Fibroblast of lung (primary cell): Measurements from ENCODE around the gene URI1. TPM values are rescaled to one million over a fixed set of nuclear protein-coding genes. Genes with fewer than 3 reads are reported as not detected.

ENCODE experiments used
- DNase-seq, 2 donors: peaks; one replicate each; pipeline versions ENCODE4 v3.0.0 to v3.0.0-alpha.2; 2010; ENCODE audit warnings: low read depth in 2 of 2
- H2AFZ ChIP-seq: 2 replicates; pipeline ENCODE4 v1.5.1; 2012; ENCODE audit warnings: low read length, control low read depth, inconsistent platforms
- H3K27ac ChIP-seq: 2 replicates; pipeline ENCODE4 v1.5.1; 2011; ENCODE audit warnings: low read length, control low read depth; ENCODE audit not compliant: insufficient read depth
- H3K27me3 ChIP-seq: 2 replicates; pipeline ENCODE4 v1.5.1; 2011; ENCODE audit warnings: mild to moderate bottlenecking, low read length; ENCODE audit not compliant: control insufficient read depth, insufficient read depth
- H3K36me3 ChIP-seq: 2 replicates; pipeline ENCODE4 v1.5.1; 2011; ENCODE audit warnings: low read length; ENCODE audit not compliant: control insufficient read depth, insufficient read depth
- H3K4me1 ChIP-seq: 2 replicates; pipeline ENCODE4 v1.5.1; 2011; ENCODE audit warnings: low read length; ENCODE audit not compliant: control insufficient read depth, insufficient read depth; ENCODE audit errors: extremely low read depth
- H3K4me2 ChIP-seq: 2 replicates; pipeline ENCODE4 v1.5.1; 2011; ENCODE audit warnings: low read length, control low read depth; ENCODE audit not compliant: insufficient read depth; ENCODE audit errors: extremely low read depth
- H3K4me3 ChIP-seq, 4 experiments: fragments of 200-600 bp in 1 of 4; sonication (generic) in 1 of 4; replicated peaks in 1 of 4; 2 replicates each; pipeline ENCODE4 v1.5.1; 2011 to 2016; ENCODE audit warnings: low read length in 4 of 4, low read depth in 3 of 4, mild to moderate bottlenecking in 3 of 4, control low read depth in 2 of 4, inconsistent platforms in 1 of 4, mixed read lengths in 1 of 4; ENCODE audit not compliant: insufficient read depth in 1 of 4; ENCODE audit errors: control extremely low read depth in 1 of 4
- H3K79me2 ChIP-seq: 2 replicates; pipeline ENCODE4 v1.5.1; 2012; ENCODE audit warnings: mild to moderate bottlenecking, low read length, inconsistent platforms; ENCODE audit not compliant: control insufficient read depth, insufficient read depth
- H3K9ac ChIP-seq: 2 replicates; pipeline ENCODE4 v1.5.1; 2011; ENCODE audit warnings: mild to moderate bottlenecking, low read length, control low read depth; ENCODE audit not compliant: insufficient read depth
- H3K9me3 ChIP-seq: 2 replicates; pipeline ENCODE4 v1.5.1; 2012; ENCODE audit warnings: low read depth, low read length; ENCODE audit not compliant: control insufficient read depth, insufficient read depth
- H4K20me1 ChIP-seq: 2 replicates; pipeline ENCODE4 v1.5.1; 2011; ENCODE audit warnings: low read length; ENCODE audit not compliant: control insufficient read depth, insufficient read depth; ENCODE audit errors: extremely low read depth
- EZH2 ChIP-seq: IDR thresholded peaks from 2 replicates; pipeline ENCODE4 v1.5.1; 2012; ENCODE audit warnings: low read length, control low read depth, mild to moderate bottlenecking; ENCODE audit errors: missing control alignments
- polyA plus RNA-seq, 2 donors: library from polyadenylated mRNA; depleted of rRNA in 1 of 2; stranded (reverse) in 1 of 2; unstranded in 1 of 2; fragments of >200 nt; gene quantifications; 2 replicates each; pipeline ENCODE4 v1.2.1, GENCODE V29; 2011 to 2012; ENCODE audit warnings: missing spikeins in 1 of 2
- total RNA-seq: library from RNA; depleted of rRNA; stranded (reverse); fragments of >200 nt; gene quantifications from 2 replicates; pipeline ENCODE4 v1.2.1, GENCODE V29; 2014
- TF ChIP-seq, protein P1 (sequence below), 2 donors: IDR thresholded peaks in 1 of 2; conservative IDR thresholded peaks in 1 of 2; 1 replicate in 1 of 2; 2 replicates in 1 of 2; pipeline ENCODE4 v1.5.1; 2011 to 2012; ENCODE audit warnings: low read length in 2 of 2, control low read depth in 1 of 2, inconsistent platforms in 1 of 2, low read depth in 1 of 2, mild to moderate bottlenecking in 1 of 2

URI1 gene
- total and polyA plus RNA-seq, 2 donors (not counting 1 experiment from before 2014, with no cell fraction given): 62.6 to 77.4 TPM

DNA sequence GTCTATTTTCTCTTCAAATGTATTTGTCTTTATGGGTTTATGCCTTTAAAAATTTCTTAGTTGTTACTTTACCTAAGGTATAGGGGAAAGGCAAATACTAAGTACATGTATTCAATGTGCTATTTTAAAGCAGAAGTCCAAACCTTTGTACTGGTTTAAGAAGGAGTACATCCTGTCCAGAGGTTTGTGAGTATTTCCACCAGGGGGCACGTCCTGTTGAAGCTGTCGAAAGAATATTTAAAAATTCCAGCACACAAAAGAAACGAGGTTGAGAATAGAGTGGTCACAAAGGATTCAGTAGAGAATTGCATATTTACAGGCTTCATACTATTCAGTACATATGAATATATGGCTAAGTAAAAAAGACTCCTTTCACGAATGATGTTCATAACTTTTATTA lies 59.8 kb downstream of the URI1 start:
- Histone ChIP-seq H3K27me3 (no peaks in the 10 kb centered on the region), H4K20me1 (no peaks in the 10 kb centered on the region), H3K9me3 (no peaks in the 10 kb centered on the region), H3K79me2 (peaks cover 4% of the 10 kb centered on the region), H3K9ac (no peak overlapping the region), H3K4me1 (no peaks in the 10 kb centered on the region), H2AFZ (no peak overlapping the region), H3K4me3 (no peak overlapping the region), H3K27ac (no peak overlapping the region), H3K36me3 (no peaks in the 10 kb centered on the region), H3K4me2 (no peak overlapping the region)
- TF ChIP-seq EZH2: no peak
- TF ChIP-seq, protein P1, sequence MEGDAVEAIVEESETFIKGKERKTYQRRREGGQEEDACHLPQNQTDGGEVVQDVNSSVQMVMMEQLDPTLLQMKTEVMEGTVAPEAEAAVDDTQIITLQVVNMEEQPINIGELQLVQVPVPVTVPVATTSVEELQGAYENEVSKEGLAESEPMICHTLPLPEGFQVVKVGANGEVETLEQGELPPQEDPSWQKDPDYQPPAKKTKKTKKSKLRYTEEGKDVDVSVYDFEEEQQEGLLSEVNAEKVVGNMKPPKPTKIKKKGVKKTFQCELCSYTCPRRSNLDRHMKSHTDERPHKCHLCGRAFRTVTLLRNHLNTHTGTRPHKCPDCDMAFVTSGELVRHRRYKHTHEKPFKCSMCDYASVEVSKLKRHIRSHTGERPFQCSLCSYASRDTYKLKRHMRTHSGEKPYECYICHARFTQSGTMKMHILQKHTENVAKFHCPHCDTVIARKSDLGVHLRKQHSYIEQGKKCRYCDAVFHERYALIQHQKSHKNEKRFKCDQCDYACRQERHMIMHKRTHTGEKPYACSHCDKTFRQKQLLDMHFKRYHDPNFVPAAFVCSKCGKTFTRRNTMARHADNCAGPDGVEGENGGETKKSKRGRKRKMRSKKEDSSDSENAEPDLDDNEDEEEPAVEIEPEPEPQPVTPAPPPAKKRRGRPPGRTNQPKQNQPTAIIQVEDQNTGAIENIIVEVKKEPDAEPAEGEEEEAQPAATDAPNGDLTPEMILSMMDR (conservative IDR thresholded peaks at IDR 0.05 in 1 of 2, IDR thresholded peaks at IDR 0.05 in 1 of 2; ENCODE audit: low read depth in 1 of 2, low read length in 2 of 2): peak in 1 of 2 donors; percentile 34
- peak; percentile 2 to 23 for DNase-seq

DNA sequence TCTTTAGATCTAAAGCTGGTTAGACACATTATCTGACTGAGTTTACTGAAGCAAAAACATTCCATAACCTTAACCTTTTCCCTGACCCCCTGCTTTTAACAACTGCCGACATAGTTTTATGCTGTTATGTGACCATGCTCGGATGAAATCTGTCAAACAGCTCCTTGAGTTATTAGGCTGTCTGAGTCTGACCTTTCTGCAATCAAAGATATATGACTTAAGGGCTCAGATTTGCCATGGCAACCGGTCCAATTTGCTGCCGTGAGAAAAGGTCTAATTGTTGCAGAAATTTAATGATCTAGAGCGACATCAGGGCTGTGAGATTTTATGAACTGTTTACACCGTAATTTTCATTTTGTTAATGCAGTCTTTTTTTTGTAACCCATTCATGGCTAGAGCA lies 61.8 kb downstream of the URI1 start:
- DNase-seq: no peak
- Histone ChIP-seq H3K4me2 (no peak overlapping the region), H3K4me1 (no peaks in the 10 kb centered on the region), H3K27ac (no peak overlapping the region), H3K9me3 (no peaks in the 10 kb centered on the region), H4K20me1 (no peaks in the 10 kb centered on the region), H3K27me3 (no peaks in the 10 kb centered on the region), H3K36me3 (no peaks in the 10 kb centered on the region), H3K9ac (no peak overlapping the region), H2AFZ (no peak overlapping the region), H3K79me2 (no peaks in the 10 kb centered on the region), H3K4me3 (no peak overlapping the region)
- no peak for TF ChIP-seq EZH2
- TF ChIP-seq, protein P1 (conservative IDR thresholded peaks at IDR 0.05 in 1 of 2, IDR thresholded peaks at IDR 0.05 in 1 of 2; ENCODE audit: low read depth in 1 of 2, low read length in 2 of 2): no peak

DNA sequence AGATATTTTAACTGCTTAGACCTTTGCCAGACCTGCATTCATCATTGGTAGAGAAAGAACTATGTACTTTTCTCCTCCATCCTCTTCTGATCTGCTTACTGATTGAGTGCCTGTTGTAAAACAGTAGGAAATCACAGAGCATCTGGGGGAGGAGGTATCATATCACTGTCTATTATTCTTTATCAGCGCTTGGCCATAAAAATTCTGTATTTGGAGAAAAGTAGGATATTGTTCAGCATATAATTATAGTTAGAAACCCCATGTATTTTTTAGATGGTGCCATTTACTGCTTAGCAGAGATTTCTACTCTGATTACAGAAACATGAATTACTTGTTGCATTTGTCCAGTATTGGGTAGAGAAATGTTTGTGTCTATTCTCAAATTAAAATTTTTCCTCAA lies 62.4 kb downstream of the URI1 start:
- H3K9me3 ChIP-seq: no peaks in the 10 kb centered on the region
- no peak for TF ChIP-seq EZH2
- TF ChIP-seq, protein P1 (conservative IDR thresholded peaks at IDR 0.05 in 1 of 2, IDR thresholded peaks at IDR 0.05 in 1 of 2; ENCODE audit: low read depth in 1 of 2, low read length in 2 of 2): no peak
- H3K27me3 ChIP-seq: no peaks in the 10 kb centered on the region
- H3K79me2 ChIP-seq: no peaks in the 10 kb centered on the region
- no peak overlapping the region for H2AFZ ChIP-seq
- H3K4me2 ChIP-seq: no peak overlapping the region
- no peak for DNase-seq
- H3K4me1 ChIP-seq: no peaks in the 10 kb centered on the region
- no peak overlapping the region for H3K27ac ChIP-seq
- peaks cover 2% of the 10 kb centered on the region for H3K36me3 ChIP-seq
- H3K4me3 ChIP-seq: no peak overlapping the region
- H4K20me1 ChIP-seq: no peaks in the 10 kb centered on the region
- H3K9ac ChIP-seq: no peak overlapping the region
